HepG2 (cell line): ENCODE measurements around the gene LYPD6B.

Source experiments
- DMAP1 ChIP-seq: IDR thresholded peaks from 2 replicates; pipeline ENCODE4 v1.6.1; 2016
- KDM2A ChIP-seq: sonication (generic); formaldehyde crosslinking; IDR thresholded peaks from 2 replicates; pipeline ENCODE4 v1.4.0; 2020; ENCODE audit warnings: low read depth, missing genetic modification reagents, borderline replicate concordance
- POLR2A ChIP-seq, 2 experiments: IDR thresholded peaks; 2 replicates each; pipeline ENCODE4 v1.6.1; 2011; ENCODE audit warnings: low read depth in 2 of 2, low read length in 2 of 2, mild to moderate bottlenecking in 1 of 2, moderate library complexity in 1 of 2; ENCODE audit not compliant: insufficient read depth in 1 of 2
- SETDB1 ChIP-seq: sonication (generic); formaldehyde crosslinking; IDR thresholded peaks from 2 replicates; pipeline ENCODE4 v1.5.1; 2020; ENCODE audit warnings: missing genetic modification reagents, mild to moderate bottlenecking, borderline replicate concordance
- TCF12 ChIP-seq, 2 experiments: fragments of 450-650 bp in 1 of 2; sonication (generic) in 1 of 2; formaldehyde crosslinking in 1 of 2; IDR thresholded peaks; 2 replicates each; pipeline versions ENCODE4 v1.6.1 to v1.8.0; 2017 to 2022; ENCODE audit warnings: antibody characterized with exemption in 1 of 2, mild to moderate bottlenecking in 1 of 2, missing genetic modification reagents in 1 of 2, moderate library complexity in 1 of 2
- YY1 ChIP-seq: IDR thresholded peaks from 2 replicates; pipeline ENCODE4 v1.6.1; 2011; ENCODE audit warnings: low read length, low read depth, moderate library complexity, mild to moderate bottlenecking; ENCODE audit not compliant: insufficient read depth, insufficient replicate concordance
- ZNF136 ChIP-seq: sonication (generic); formaldehyde crosslinking; IDR thresholded peaks from 2 replicates; pipeline ENCODE4 v1.8.1; 2022; ENCODE audit warnings: low read depth, mild to moderate bottlenecking, moderate library complexity, missing genetic modification reagents
- ZNF232 ChIP-seq: sonication (generic); formaldehyde crosslinking; IDR thresholded peaks from 2 replicates; pipeline ENCODE4 v1.4.0; 2020; ENCODE audit warnings: missing genetic modification reagents, borderline replicate concordance
- TF ChIP-seq, protein P1 (sequence below): sonication (generic); formaldehyde crosslinking; IDR thresholded peaks from 2 replicates; pipeline ENCODE4 v1.4.0; 2020; ENCODE audit warnings: missing genetic modification reagents
- TF ChIP-seq, protein P2 (sequence below): sonication (generic); formaldehyde crosslinking; IDR thresholded peaks from 2 replicates; pipeline ENCODE4 v1.4.0; 2020; ENCODE audit warnings: missing genetic modification reagents
- TF ChIP-seq, protein P3 (sequence below): sonication (generic); formaldehyde crosslinking; IDR thresholded peaks from 2 replicates; pipeline ENCODE4 v1.4.0; 2020; ENCODE audit warnings: missing genetic modification reagents
- TF ChIP-seq, protein P4 (sequence below): sonication (generic); formaldehyde crosslinking; IDR thresholded peaks from 2 replicates; pipeline ENCODE4 v1.9.0; 2021; ENCODE audit warnings: missing genetic modification reagents, borderline replicate concordance
- TF ChIP-seq, protein P5 (sequence below): sonication (generic); formaldehyde crosslinking; IDR thresholded peaks from 2 replicates; pipeline ENCODE4 v1.4.0; 2020; ENCODE audit warnings: missing genetic modification reagents
- TF ChIP-seq, protein P6 (sequence below): sonication (generic); formaldehyde crosslinking; IDR thresholded peaks from 2 replicates; pipeline ENCODE4 v1.8.1; 2023; ENCODE audit warnings: missing genetic modification reagents, inconsistent platforms, borderline replicate concordance

DNA sequence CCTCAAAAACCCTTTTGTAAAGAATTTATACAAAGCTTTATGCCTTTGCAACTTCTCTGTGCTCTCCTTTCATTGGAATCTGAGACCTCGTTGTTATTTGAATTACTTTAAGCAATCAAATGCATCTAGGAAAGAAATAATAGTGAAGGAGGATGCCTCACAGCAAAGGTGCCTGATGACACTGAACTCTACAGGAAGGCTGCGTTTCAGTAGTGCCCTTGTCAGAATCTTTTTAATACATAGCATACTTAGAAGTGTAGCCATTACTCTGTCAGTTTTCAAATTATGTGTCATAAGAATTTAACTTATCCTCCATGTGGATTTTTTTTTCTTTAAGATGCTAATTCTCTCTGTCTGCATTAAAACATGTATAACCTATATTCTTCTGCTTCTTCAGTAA, 9.6 kb upstream of the LYPD6B start:
- TF ChIP-seq ZNF136 (CRISPR knock-in tag) (no peak), YY1 (no peak), DMAP1 (CRISPR knock-in tag) (no peak), ZNF232 (CRISPR knock-in tag) (no peak), SETDB1 (no peak), POLR2A (IDR thresholded peaks at IDR 0.05; ENCODE audit: insufficient read depth in 1 of 2, low read depth in 2 of 2, low read length in 2 of 2) (no peak), TCF12 (IDR thresholded peaks at IDR 0.05) (no peak), TCF12 (CRISPR knock-in tag; IDR thresholded peaks at IDR 0.05) (no peak), KDM2A (no peak)
- TF ChIP-seq, protein P1, sequence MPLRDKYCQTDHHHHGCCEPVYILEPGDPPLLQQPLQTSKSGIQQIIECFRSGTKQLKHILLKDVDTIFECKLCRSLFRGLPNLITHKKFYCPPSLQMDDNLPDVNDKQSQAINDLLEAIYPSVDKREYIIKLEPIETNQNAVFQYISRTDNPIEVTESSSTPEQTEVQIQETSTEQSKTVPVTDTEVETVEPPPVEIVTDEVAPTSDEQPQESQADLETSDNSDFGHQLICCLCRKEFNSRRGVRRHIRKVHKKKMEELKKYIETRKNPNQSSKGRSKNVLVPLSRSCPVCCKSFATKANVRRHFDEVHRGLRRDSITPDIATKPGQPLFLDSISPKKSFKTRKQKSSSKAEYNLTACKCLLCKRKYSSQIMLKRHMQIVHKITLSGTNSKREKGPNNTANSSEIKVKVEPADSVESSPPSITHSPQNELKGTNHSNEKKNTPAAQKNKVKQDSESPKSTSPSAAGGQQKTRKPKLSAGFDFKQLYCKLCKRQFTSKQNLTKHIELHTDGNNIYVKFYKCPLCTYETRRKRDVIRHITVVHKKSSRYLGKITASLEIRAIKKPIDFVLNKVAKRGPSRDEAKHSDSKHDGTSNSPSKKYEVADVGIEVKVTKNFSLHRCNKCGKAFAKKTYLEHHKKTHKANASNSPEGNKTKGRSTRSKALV: no peak
- TF ChIP-seq, protein P2, sequence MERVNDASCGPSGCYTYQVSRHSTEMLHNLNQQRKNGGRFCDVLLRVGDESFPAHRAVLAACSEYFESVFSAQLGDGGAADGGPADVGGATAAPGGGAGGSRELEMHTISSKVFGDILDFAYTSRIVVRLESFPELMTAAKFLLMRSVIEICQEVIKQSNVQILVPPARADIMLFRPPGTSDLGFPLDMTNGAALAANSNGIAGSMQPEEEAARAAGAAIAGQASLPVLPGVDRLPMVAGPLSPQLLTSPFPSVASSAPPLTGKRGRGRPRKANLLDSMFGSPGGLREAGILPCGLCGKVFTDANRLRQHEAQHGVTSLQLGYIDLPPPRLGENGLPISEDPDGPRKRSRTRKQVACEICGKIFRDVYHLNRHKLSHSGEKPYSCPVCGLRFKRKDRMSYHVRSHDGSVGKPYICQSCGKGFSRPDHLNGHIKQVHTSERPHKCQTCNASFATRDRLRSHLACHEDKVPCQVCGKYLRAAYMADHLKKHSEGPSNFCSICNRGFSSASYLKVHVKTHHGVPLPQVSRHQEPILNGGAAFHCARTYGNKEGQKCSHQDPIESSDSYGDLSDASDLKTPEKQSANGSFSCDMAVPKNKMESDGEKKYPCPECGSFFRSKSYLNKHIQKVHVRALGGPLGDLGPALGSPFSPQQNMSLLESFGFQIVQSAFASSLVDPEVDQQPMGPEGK (CRISPR knock-in tag): no peak
- TF ChIP-seq, protein P3, sequence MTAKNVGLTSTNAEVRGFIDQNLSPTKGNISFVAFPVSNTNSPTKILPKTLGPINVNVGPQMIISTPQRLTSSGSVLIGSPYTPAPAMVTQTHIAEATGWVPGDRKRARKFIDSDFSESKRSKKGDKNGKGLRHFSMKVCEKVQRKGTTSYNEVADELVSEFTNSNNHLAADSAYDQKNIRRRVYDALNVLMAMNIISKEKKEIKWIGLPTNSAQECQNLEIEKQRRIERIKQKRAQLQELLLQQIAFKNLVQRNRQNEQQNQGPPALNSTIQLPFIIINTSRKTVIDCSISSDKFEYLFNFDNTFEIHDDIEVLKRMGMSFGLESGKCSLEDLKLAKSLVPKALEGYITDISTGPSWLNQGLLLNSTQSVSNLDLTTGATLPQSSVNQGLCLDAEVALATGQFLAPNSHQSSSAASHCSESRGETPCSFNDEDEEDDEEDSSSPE (CRISPR knock-in tag): no peak
- TF ChIP-seq, protein P4, sequence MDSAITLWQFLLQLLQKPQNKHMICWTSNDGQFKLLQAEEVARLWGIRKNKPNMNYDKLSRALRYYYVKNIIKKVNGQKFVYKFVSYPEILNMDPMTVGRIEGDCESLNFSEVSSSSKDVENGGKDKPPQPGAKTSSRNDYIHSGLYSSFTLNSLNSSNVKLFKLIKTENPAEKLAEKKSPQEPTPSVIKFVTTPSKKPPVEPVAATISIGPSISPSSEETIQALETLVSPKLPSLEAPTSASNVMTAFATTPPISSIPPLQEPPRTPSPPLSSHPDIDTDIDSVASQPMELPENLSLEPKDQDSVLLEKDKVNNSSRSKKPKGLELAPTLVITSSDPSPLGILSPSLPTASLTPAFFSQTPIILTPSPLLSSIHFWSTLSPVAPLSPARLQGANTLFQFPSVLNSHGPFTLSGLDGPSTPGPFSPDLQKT: no peak
- TF ChIP-seq, protein P5, sequence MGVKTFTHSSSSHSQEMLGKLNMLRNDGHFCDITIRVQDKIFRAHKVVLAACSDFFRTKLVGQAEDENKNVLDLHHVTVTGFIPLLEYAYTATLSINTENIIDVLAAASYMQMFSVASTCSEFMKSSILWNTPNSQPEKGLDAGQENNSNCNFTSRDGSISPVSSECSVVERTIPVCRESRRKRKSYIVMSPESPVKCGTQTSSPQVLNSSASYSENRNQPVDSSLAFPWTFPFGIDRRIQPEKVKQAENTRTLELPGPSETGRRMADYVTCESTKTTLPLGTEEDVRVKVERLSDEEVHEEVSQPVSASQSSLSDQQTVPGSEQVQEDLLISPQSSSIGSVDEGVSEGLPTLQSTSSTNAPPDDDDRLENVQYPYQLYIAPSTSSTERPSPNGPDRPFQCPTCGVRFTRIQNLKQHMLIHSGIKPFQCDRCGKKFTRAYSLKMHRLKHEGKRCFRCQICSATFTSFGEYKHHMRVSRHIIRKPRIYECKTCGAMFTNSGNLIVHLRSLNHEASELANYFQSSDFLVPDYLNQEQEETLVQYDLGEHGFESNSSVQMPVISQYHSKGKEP: no peak
- TF ChIP-seq, protein P6, sequence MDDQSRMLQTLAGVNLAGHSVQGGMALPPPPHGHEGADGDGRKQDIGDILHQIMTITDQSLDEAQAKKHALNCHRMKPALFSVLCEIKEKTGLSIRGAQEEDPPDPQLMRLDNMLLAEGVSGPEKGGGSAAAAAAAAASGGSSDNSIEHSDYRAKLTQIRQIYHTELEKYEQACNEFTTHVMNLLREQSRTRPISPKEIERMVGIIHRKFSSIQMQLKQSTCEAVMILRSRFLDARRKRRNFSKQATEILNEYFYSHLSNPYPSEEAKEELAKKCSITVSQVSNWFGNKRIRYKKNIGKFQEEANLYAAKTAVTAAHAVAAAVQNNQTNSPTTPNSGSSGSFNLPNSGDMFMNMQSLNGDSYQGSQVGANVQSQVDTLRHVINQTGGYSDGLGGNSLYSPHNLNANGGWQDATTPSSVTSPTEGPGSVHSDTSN (CRISPR knock-in tag): no peak
